ENCODE data around the gene DCUN1D4.
"Not testable (repeated sequence)": the region's sequence is repeated elsewhere in the genome, so short reads cannot be mapped to it uniquely, and the experiment has no call there.

DCUN1D4 gene

GRCh38 chr4:51893402-51893801 is 50.4 kb downstream of the DCUN1D4 start:
- not testable (repeated sequence) for DNase-seq

GRCh38 chr4:51894059-51894645 is 51.2 kb downstream of the DCUN1D4 start:
- DNase-seq = no peak

GRCh38 chr4:51895158-51895557 is 52.2 kb downstream of the DCUN1D4 start:
- DNase-seq = no peak

DNA sequence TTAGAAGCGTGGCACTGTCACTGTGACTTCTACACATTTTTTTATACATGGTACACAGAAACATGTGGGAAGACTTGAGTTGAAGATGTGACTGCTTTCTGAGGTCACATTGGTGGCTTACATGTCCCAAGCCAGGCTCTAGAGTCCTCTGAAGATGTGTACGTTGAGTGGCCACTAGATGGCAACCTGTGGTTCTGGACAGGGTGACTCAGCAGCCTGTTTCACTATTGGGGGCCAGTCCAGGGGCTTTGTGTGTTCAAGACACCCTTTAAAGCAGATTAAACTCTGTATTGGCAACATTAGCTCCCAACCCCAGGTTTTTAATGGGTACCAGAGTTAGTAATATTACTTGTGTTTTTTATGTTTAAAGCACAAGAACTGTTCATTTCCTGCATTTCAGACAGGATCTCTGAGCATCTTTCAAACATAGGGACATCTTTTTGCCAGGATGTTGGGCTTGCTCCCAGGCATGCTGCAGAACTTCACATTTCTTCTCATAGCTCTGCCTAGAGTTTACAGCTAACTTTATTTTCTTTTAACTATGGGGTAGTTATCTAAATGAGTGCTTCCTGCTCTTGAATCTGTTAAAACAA is 53.0 kb downstream of the DCUN1D4 start:
- peak; percentile 47 for DNase-seq

DNA sequence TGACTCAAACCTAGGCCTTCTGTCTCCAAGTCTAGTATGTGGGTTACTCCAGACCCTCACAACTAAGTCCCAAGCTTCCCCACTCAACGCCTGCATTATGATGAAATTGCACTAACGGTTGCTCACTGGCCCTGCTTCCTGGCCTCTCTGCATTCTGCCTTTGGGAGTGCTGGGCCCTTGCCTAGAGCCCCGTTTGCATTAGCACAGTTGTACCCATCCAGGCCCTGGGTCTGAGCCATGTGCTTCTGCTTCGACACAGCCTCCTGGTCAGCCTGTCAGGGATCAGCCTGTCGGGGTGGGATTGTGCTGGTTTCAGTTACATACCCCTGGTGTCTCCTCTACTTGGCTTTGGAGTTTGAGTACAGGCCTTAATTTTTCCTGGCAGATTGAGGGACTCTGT is 58.4 kb downstream of the DCUN1D4 start:
- no peak for DNase-seq

GRCh38 chr4:51906167-51906958 is 63.4 kb downstream of the DCUN1D4 start:
- no peak for DNase-seq

GRCh38 chr4:51907006-51907669 is 64.2 kb downstream of the DCUN1D4 start:
- DNase-seq = no peak

DNA sequence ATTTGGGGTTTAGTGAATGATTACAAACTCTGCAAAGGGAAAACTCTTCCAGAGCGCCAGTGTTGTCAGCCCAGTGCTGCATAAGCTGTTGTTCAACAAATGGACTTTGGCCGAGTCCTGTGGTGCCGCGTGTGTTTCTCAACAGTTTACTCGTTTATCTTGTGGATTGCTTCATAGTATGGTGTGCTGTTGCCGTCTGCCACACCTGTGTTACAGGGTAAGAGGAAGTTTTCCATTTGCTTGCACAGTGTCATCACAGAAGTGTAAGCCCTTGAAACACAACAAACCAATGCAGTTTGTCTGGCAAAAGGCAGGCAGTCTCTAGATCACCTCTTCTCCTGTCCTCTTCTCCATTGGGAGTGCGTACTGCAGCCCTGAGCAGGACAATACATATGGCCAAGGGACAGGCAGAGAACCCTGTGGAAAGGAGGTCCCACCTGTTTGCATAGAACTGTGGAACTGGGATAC is 66.3 kb downstream of the DCUN1D4 start:
- DNase-seq = no peak

DNA sequence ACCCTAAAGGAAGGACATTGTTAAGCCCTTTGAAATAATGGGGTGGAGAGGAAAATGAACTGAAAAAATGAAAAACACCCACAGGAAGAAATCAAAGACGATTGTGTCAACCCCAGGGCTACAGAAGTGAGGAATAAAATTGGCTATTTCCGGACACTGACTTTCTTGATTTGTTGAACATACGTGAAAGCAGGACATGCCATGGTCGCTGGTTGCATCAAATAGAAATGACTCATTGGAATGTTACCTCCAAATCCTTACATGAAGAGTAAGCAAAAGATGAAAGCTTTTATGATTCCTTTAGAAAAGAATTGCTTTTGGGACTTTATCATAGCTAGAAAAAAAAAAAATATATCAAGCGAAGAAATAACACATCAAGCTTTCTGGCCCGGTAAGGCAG is 75.3 kb downstream of the DCUN1D4 start:
- DNase-seq = no peak

GRCh38 chr4:51923343-51923742 is 80.4 kb downstream of the DCUN1D4 start:
- DNase-seq = no peak

DNA sequence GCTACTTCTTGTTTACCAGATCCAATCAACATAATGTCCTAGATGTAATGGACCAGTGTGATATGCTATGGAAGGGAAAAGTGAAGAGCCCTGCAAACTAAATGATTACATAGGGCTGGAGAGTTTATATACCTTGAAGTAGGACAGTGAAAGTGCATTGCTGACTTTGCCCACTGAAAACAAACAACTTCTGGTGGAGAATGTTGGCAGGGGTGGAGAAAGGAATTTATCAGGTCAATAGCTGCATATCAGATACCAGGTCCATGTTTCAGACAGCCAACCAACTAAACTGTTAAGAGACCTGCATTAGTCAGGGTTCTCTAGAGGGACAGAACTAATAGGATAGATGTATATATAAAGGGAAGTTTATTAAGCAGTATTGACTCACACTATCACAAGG is 82.4 kb downstream of the DCUN1D4 start:
- no peak for DNase-seq

DNA sequence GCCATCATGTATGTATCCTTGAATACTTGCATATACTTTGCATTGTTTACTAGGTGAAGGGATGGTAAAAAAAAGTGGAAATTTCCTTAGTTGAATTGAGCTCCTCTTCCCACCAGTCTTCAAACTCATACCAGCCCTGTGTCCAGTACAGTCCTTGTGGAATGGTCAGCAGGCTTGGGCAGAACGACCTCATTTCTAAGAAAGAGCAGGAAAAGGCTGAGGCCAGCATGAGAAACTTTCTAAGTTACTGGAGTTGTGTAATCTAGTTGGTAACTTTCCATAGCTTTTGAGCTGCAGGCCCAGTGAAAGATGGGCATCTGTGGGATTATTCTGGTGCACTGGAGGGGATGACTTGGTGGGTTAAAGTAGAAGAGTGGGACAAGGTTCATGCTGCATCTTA is 87.6 kb downstream of the DCUN1D4 start:
- DNase-seq = no peak

DNA sequence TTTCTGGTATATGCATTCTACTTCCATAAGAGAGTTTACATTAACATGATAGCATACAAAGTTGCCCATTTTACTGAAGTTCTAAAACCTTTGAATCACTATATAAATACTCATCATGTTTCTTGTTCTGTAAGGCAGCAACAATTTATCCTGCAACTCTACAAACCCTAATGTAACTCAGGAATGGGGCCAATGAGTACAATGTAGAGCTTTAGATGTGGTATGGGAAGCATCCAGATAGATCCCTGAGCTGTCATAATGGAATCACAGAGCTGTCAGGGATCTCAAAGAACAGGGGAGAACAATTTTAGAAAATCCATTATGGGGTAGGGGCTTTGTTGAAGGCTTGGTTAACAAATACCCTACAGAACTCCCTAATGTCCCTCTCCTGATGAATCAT is 88.5 kb downstream of the DCUN1D4 start:
- DNase-seq = no peak

DNA sequence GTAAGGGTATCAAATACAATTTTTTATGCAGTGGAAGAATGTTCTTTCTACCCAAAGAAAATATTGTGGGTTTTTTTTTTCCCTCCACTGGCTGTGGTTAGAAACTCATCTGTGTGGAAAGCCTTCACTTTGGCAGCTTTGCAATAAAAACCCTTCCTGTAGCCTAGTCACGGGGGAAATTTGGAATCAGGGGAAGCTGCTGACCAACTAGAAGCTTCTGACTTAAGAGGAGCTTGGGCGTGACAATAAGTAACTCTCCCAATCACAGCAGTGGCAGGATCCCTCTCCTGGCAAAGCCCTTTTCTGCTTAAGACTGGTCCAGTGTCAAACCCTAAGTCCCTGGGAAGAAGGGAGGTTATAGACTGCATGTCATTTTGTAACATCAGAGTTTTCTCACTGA is 89.3 kb downstream of the DCUN1D4 start:
- DNase-seq = no peak

DNA sequence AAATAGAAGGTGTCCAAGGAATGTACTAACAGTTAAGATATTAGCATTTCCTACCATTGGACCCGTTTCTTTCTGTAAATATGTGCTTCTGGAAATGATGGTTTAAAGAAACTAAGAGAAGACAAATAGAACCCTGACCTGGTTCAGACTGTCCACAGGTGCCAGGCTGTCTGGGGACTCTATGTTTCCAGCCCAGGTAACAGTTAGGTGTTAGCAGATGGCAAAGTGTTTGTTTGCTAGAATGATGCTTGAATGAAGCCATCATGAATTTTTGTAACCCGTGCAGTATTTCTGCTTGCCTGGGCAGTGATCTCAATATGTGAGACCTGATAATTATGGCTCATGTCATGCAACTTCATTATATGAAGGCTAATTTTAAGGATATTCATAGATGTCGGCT is 89.7 kb downstream of the DCUN1D4 start:
- DNase-seq = no peak

GRCh38 chr4:51940460-51940859 is 97.5 kb downstream of the DCUN1D4 start:
- DNase-seq = not testable (repeated sequence)

GRCh38 chr4:51942108-51942832 is 99.3 kb downstream of the DCUN1D4 start:
- no peak for DNase-seq

DNA sequence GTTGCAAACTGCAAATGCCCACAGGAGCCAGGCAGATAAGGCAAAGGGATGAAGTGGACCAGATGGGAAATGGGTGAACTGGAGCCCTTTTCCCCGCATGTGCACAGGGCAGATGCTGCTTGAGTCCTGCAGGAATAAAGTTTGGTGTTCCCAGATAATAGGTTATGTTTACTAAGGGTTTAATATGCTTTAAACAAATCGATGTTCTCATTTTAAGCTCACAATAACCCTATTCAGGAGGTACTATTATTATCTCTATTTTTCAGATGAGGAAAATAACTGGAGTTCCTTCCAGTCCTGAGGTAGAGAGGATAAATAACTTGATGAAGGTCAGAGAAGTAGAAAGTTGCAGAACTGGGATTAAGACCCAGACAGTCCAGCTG is 99.9 kb downstream of the DCUN1D4 start:
- no peak for DNase-seq

DNA sequence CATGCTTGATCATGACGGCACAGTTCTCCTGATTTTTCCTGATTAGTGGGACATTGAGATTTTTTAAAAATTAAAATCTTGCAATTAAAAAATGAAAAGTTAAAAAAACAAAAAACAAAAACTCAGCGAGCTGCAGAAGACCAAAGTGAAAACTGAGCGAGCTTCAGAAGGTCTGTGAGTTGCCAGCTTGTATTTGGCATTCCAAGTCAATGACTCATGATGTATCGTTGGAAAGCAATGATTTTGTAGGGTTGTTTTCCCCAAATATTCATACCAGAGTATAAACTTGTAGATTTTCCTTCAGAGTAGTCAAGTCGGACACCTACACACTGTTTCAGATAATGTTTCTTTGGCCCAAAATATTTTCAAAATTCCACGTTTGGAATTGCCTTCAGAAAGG is 100.3 kb downstream of the DCUN1D4 start:
- DNase-seq = no peak

GRCh38 chr4:51958199-51958968 is 115.4 kb downstream of the DCUN1D4 start:
- DNase-seq = no peak

GRCh38 chr4:51960486-51960885 is 117.5 kb downstream of the DCUN1D4 start:
- DNase-seq = no peak
